ENCODE data around the gene C1orf174. TPM values are rescaled to one million over a fixed set of nuclear protein-coding genes. Genes with fewer than 3 reads are reported as not detected.

C1orf174 gene
- 17.1 TPM for polyA plus RNA-seq (2012; ENCODE audit: low read depth, missing spikeins)

DNA sequence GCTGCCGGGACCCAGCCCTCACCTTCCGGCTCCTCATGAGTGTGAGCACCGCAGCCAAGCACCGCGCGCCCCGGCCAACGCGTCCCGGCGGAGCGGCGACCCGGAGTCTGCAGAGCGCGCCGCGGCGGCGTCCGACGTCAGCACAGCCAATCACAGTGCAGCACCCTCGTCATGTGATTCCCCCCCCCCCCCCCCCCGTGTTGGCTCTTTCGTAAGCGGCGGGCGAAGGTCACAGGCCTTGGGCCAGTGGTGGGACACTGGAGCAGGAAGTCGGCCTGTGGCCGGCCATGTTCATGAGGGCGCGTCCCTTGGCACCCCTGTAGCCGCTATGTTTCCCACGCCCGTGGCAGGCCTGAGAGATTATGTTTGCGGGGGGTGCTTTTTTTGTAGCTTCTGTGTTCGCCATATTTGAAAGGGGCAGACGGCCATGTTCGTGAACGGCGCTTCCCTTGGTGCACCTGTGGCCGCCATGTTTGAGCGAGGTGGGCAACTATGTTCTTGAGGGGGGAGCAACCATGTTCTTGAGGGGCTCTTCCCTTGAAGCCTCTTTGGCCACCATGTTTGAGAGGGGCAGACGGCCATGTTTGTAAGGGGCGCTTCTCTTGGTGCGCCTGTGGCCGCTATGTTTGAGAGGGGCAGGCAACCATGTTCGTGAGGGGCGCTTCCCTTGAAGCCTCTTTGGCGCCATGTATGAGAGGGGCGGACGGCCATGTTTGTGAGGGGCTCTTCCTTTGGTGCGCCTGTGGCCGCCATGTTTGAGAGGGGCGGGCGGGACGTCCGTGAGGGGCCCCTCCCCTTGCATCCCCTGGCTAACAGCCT lies at the start of gene C1orf174:
Gene C1orf174 (minus strand): TSS at position 123 of the 819 bp plus-strand sequence. CDS start 86 bp downstream, at position 37.
- no peak for FAIRE-seq

DNA sequence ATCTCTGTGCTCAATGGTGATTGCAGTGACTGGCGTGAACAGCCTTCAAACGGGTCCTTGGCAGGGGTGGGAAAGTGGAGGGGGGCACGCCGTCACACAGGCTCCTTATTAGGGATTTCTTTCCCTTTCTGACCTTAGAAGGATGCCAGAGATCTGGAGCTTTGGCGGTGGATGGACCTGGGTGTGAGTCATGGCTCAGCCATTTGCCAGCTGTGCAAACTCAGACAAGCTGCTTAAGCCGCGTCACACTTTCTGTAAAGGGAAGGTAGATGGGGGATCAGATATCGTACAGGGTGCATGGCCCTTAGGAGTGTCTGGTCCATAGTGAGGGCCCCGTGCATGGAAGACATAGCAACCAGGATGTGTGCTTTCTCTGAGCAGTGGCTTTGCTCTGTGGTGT lies 48.3 kb upstream of the C1orf174 start:
- FAIRE-seq = no peak
- DNase-seq (ENCODE audit: insufficient read length, low spot score) = no peak
- no peak for TF ChIP-seq PAX5 (IDR thresholded peaks at IDR 0.05; ENCODE audit: insufficient read depth, low read length, severe bottlenecking)
- TF ChIP-seq TAF1 (IDR thresholded peaks at IDR 0.05; ENCODE audit: low read depth, low read length) = no peak
- TF ChIP-seq POU2F2 (IDR thresholded peaks at IDR 0.05; ENCODE audit: low read depth, low read length) = no peak
- TF ChIP-seq POLR2A (IDR thresholded peaks at IDR 0.05; ENCODE audit: low read depth, low read length) = no peak
- no peak for TF ChIP-seq POLR2AphosphoS5 (IDR thresholded peaks at IDR 0.05; ENCODE audit: low read depth, low read length)
- no peak for TF ChIP-seq SPI1 (IDR thresholded peaks at IDR 0.05; ENCODE audit: low read depth, low read length)

More for the DNA sequence above, at the start of gene C1orf174:
- TF ChIP-seq SPI1 (IDR thresholded peaks at IDR 0.05; ENCODE audit: low read depth, low read length) = no peak
- no peak for TF ChIP-seq PAX5 (IDR thresholded peaks at IDR 0.05; ENCODE audit: insufficient read depth, low read length, severe bottlenecking)
- TF ChIP-seq POLR2A (IDR thresholded peaks at IDR 0.05; ENCODE audit: low read depth, low read length) = peak; percentile 57; the same call in 1 of the 2 replicates
- TF ChIP-seq TAF1 (IDR thresholded peaks at IDR 0.05; ENCODE audit: low read depth, low read length) = peak; percentile 61
- peak; percentile 44; the same call in 1 of the 2 replicates for TF ChIP-seq POLR2AphosphoS5 (IDR thresholded peaks at IDR 0.05; ENCODE audit: low read depth, low read length)
- no peak for TF ChIP-seq POU2F2 (IDR thresholded peaks at IDR 0.05; ENCODE audit: low read depth, low read length)
- DNase-seq (ENCODE audit: insufficient read length, low spot score) = peak; percentile 86

DNA sequence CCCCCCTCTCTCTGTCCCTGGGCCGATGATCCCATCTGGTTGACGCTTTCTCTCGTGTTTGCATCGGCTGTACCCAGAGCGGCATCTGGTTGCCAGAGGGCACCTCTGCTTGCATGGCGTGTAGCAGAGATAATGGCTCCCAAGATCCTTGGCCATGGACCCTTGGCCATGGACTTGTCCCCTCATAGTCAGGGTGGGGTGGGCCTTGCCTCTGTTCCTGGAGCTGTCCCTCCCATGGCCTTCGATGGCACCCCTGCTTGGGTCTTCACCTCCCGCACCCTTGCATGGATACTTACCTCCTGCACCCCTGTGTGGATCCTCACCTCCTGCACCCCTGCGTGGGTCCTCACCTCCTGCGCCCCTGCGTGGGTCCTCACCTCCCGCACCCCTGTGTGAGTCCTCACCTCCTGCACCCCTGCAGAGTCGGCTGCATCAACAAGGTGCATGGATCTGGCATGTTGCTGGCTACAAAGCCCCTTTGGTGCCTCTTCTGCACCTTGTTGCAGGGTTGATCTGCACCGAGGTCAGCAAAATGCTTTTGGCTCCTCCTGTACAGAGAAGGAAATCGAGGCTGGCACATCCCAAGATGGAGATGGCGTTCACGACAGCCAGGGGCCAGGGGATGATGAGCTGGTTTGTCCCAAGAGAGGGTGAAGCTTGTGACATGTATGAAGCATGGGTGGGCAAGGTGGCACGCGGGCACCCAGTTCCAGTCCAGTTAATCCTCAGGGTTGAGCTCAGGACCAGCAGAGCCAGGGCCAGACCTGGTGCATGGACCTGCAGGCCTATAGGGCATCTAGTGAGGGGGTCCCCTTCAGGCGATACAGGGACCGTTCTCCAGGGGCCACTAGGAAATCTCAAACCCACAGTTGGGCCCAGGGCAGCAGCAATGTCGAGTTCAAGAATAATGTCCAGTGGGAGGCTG lies 46.1 kb upstream of the C1orf174 start:
- TF ChIP-seq TAF1 (IDR thresholded peaks at IDR 0.05; ENCODE audit: low read depth, low read length) (no peak), SPI1 (IDR thresholded peaks at IDR 0.05; ENCODE audit: low read depth, low read length) (no peak), POLR2AphosphoS5 (IDR thresholded peaks at IDR 0.05; ENCODE audit: low read depth, low read length) (no peak), POU2F2 (IDR thresholded peaks at IDR 0.05; ENCODE audit: low read depth, low read length) (no peak), POLR2A (IDR thresholded peaks at IDR 0.05; ENCODE audit: low read depth, low read length) (no peak), PAX5 (IDR thresholded peaks at IDR 0.05; ENCODE audit: insufficient read depth, low read length, severe bottlenecking) (no peak)
- DNase-seq (ENCODE audit: insufficient read length, low spot score) (no peak), FAIRE-seq (no peak)

GRCh38 chr1:3945222-3945621 lies 45.1 kb upstream of the C1orf174 start:
- FAIRE-seq (no peak), DNase-seq (ENCODE audit: insufficient read length, low spot score) (no peak)
- TF ChIP-seq TAF1 (IDR thresholded peaks at IDR 0.05; ENCODE audit: low read depth, low read length) = no peak
- no peak for TF ChIP-seq SPI1 (IDR thresholded peaks at IDR 0.05; ENCODE audit: low read depth, low read length)
- TF ChIP-seq POLR2A (IDR thresholded peaks at IDR 0.05; ENCODE audit: low read depth, low read length) = no peak
- no peak for TF ChIP-seq POLR2AphosphoS5 (IDR thresholded peaks at IDR 0.05; ENCODE audit: low read depth, low read length)
- no peak for TF ChIP-seq POU2F2 (IDR thresholded peaks at IDR 0.05; ENCODE audit: low read depth, low read length)
- no peak for TF ChIP-seq PAX5 (IDR thresholded peaks at IDR 0.05; ENCODE audit: insufficient read depth, low read length, severe bottlenecking)

- FAIRE-seq (no peak), DNase-seq (ENCODE audit: insufficient read length, low spot score) (no peak)
- TF ChIP-seq SPI1 (IDR thresholded peaks at IDR 0.05; ENCODE audit: low read depth, low read length) (no peak), POLR2A (IDR thresholded peaks at IDR 0.05; ENCODE audit: low read depth, low read length) (no peak), PAX5 (IDR thresholded peaks at IDR 0.05; ENCODE audit: insufficient read depth, low read length, severe bottlenecking) (no peak), POLR2AphosphoS5 (IDR thresholded peaks at IDR 0.05; ENCODE audit: low read depth, low read length) (no peak), POU2F2 (IDR thresholded peaks at IDR 0.05; ENCODE audit: low read depth, low read length) (no peak), TAF1 (IDR thresholded peaks at IDR 0.05; ENCODE audit: low read depth, low read length) (no peak)
These were observed 44.6 kb upstream of the C1orf174 start for GRCh38 chr1:3944578-3945125.

DNA sequence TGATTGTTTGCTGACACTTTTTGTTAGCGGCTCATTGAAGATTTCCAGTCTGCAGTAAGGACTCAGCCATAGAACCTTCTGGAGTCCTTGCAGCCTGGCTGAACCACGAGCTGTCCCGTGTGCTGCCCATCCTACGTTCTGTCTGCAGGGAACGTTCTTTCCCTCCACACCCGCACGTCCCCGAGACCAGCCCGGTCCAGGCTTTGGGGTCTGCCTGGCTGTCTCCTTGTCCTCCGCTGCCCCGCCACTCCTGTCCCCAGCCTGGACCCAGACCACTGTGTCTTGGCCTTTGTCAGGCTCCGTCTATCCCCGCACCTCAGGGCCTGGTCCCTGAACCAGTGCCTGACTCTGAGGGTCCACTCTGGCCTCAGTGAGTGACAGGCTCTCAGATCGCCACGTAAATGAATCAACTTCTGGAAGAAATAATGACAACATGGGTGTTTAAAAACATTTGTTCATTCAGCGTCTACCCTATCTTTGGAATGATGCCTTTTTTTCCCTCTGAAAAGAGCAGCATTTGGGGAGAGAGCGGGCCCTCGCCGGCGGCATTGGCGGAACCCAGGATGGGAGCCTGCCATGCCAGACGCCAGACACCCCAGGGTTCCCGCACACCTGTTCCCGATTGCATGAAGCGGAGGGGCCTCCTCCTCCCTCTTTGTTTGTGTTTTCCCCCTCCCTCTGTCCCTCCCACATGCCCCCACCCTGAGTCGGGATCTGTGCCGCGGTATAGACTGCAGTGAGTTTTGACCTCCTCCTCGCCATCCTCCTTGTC lies 43.9 kb upstream of the C1orf174 start:
- no peak for TF ChIP-seq TAF1 (IDR thresholded peaks at IDR 0.05; ENCODE audit: low read depth, low read length)
- no peak for TF ChIP-seq POU2F2 (IDR thresholded peaks at IDR 0.05; ENCODE audit: low read depth, low read length)
- TF ChIP-seq PAX5 (IDR thresholded peaks at IDR 0.05; ENCODE audit: insufficient read depth, low read length, severe bottlenecking) = no peak
- no peak for TF ChIP-seq POLR2AphosphoS5 (IDR thresholded peaks at IDR 0.05; ENCODE audit: low read depth, low read length)
- TF ChIP-seq SPI1 (IDR thresholded peaks at IDR 0.05; ENCODE audit: low read depth, low read length) = no peak
- TF ChIP-seq POLR2A (IDR thresholded peaks at IDR 0.05; ENCODE audit: low read depth, low read length) = no peak
- DNase-seq (ENCODE audit: insufficient read length, low spot score) (no peak), FAIRE-seq (no peak)

DNA sequence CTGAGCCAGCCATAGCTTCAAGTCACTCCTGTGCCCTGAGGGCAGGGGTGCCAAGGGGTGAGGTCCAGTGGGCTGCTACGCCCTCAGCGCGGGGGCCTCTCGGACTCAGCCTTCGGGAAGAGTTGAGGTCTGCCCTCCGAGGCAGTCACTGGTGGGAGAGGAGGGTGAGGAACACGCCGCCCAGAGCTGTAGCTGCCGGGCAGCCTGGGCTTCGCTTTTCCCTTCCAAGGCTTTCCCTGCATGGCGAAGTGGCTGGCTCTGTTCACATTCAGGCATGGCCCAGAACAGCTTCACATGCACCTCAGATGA lies 43.0 kb upstream of the C1orf174 start:
- TF ChIP-seq POU2F2 (IDR thresholded peaks at IDR 0.05; ENCODE audit: low read depth, low read length) (no peak), PAX5 (IDR thresholded peaks at IDR 0.05; ENCODE audit: insufficient read depth, low read length, severe bottlenecking) (no peak), TAF1 (IDR thresholded peaks at IDR 0.05; ENCODE audit: low read depth, low read length) (no peak), POLR2AphosphoS5 (IDR thresholded peaks at IDR 0.05; ENCODE audit: low read depth, low read length) (no peak), SPI1 (IDR thresholded peaks at IDR 0.05; ENCODE audit: low read depth, low read length) (no peak)
- FAIRE-seq = no peak
- DNase-seq (ENCODE audit: insufficient read length, low spot score) = no peak

DNA sequence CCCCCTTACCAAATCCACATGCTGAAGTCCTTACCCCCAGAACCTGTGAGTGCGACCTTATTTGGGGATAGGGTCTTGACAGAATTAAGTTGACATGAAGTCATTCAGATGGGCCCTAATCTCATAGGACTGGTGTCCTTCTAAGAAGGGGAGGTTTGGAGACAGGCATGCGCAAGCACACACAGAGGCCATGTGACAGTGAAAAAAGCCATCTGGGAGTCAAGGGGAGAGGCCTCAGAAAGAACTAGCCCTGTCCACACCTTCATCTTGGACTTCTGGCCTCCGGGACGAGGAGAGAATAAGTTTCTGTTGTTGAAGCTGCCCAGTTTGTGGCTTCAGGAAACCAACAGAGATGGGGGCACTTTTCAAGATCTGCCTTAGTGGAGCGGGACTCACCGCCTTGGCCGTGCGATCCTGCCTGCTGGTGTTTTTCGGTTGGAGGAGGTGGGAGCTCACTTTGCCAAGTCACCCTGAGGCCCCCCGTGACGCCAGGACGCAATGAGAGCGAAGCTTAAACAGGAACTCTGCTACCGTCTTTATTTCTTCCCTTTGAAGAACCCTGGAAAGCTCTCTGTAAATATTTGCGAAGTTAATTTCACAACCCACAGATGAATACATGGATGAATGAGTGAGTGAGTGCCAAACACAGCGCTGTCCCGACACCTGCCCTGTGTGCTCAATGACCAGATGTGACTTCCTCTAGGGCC lies 42.5 kb upstream of the C1orf174 start:
- FAIRE-seq = no peak
- TF ChIP-seq SPI1 (IDR thresholded peaks at IDR 0.05; ENCODE audit: low read depth, low read length) (no peak), POLR2A (IDR thresholded peaks at IDR 0.05; ENCODE audit: low read depth, low read length) (no peak), TAF1 (IDR thresholded peaks at IDR 0.05; ENCODE audit: low read depth, low read length) (no peak), PAX5 (IDR thresholded peaks at IDR 0.05; ENCODE audit: insufficient read depth, low read length, severe bottlenecking) (no peak), POU2F2 (IDR thresholded peaks at IDR 0.05; ENCODE audit: low read depth, low read length) (no peak), POLR2AphosphoS5 (IDR thresholded peaks at IDR 0.05; ENCODE audit: low read depth, low read length) (no peak)
- no peak for DNase-seq (ENCODE audit: insufficient read length, low spot score)
